Raji (cell line): ENCODE measurements around the gene GAGE12E.
"Not testable (repeated sequence)": the region's sequence is repeated elsewhere in the genome, so short reads cannot be mapped to it uniquely, and the experiment has no call there.

Experiments
- POLR2A ChIP-seq: IDR thresholded peaks from 2 replicates; pipeline ENCODE4 v1.6.1; 2011; ENCODE audit warnings: low read depth, low read length, control low read depth; ENCODE audit not compliant: insufficient read depth

The GAGE12E gene

GRCh38 chrX:49550989-49551388 lies at the start of gene GAGE12E:
Gene GAGE12E (plus strand): TSS chrX:49551289. CDS start chrX:49552444, 1,155 bp downstream.
- TF ChIP-seq POLR2A = not testable (repeated sequence)

GRCh38 chrX:49531877-49532276 lies 19.2 kb upstream of the GAGE12E start, which contains the start of gene GAGE12C:
Gene GAGE12C (plus strand): TSS chrX:49532177. CDS start chrX:49533332, 1,155 bp downstream.
- not testable (repeated sequence) for TF ChIP-seq POLR2A

- not testable (repeated sequence) for TF ChIP-seq POLR2A
Observed at GRCh38 chrX:49541433-49541832, 9.7 kb upstream of the GAGE12E start, which contains the start of gene GAGE12D. Gene GAGE12D (plus strand): TSS chrX:49541733. CDS start chrX:49542888, 1,155 bp downstream.

GRCh38 chrX:49560542-49560941 lies 9.5 kb downstream of the GAGE12E start, which contains the start of gene GAGE12F:
Gene GAGE12F (plus strand): TSS chrX:49560842. CDS start chrX:49561997, 1,155 bp downstream.
- not testable (repeated sequence) for TF ChIP-seq POLR2A

DNA sequence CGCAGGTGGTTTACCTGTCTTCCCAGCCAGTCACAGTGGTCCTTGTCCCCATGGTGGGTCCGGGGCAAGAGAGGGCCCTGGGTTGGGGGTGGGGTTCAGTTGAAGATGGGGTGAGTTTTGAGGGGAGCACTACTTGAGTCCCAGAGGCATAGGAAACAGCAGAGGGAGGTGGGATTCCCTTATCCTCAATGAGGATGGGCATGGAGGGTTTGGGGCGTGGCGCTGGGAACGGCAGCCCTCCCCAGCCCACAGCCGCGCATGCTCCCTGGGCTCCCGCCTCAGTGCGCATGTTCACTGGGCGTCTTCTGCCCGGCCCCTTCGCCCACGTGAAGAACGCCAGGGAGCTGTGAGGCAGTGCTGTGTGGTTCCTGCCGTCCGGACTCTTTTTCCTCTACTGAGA lies 19.0 kb downstream of the GAGE12E start, which contains the start of gene GAGE12G:
GAGE12G (plus strand) TSS at position 301 of the 400 bp plus-strand sequence. CDS start 1,155 bp downstream, outside the sequence.
- TF ChIP-seq POLR2A = not testable (repeated sequence)

DNA sequence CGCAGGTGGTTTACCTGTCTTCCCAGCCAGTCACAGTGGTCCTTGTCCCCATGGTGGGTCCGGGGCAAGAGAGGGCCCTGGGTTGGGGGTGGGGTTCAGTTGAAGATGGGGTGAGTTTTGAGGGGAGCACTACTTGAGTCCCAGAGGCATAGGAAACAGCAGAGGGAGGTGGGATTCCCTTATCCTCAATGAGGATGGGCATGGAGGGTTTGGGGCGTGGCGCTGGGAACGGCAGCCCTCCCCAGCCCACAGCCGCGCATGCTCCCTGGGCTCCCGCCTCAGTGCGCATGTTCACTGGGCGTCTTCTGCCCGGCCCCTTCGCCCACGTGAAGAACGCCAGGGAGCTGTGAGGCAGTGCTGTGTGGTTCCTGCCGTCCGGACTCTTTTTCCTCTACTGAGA lies 28.6 kb downstream of the GAGE12E start, which contains the start of gene GAGE12H:
GAGE12H (plus strand) TSS at position 301 of the 400 bp plus-strand sequence. CDS start 1,155 bp downstream, outside the sequence.
- TF ChIP-seq POLR2A = not testable (repeated sequence)

DNA sequence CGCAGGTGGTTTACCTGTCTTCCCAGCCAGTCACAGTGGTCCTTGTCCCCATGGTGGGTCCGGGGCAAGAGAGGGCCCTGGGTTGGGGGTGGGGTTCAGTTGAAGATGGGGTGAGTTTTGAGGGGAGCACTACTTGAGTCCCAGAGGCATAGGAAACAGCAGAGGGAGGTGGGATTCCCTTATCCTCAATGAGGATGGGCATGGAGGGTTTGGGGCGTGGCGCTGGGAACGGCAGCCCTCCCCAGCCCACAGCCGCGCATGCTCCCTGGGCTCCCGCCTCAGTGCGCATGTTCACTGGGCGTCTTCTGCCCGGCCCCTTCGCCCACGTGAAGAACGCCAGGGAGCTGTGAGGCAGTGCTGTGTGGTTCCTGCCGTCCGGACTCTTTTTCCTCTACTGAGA lies 38.1 kb downstream of the GAGE12E start, which contains the start of gene GAGE2A:
GAGE2A (plus strand) TSS at position 301 of the 400 bp plus-strand sequence. CDS start 1,155 bp downstream, outside the sequence.
- TF ChIP-seq POLR2A = not testable (repeated sequence)

DNA sequence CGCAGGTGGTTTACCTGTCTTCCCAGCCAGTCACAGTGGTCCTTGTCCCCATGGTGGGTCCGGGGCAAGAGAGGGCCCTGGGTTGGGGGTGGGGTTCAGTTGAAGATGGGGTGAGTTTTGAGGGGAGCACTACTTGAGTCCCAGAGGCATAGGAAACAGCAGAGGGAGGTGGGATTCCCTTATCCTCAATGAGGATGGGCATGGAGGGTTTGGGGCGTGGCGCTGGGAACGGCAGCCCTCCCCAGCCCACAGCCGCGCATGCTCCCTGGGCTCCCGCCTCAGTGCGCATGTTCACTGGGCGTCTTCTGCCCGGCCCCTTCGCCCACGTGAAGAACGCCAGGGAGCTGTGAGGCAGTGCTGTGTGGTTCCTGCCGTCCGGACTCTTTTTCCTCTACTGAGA lies 47.6 kb downstream of the GAGE12E start, which contains the start of gene GAGE1:
GAGE1 (plus strand) TSS at position 301 of the 400 bp plus-strand sequence. CDS start 1,155 bp downstream, outside the sequence.
- not testable (repeated sequence) for TF ChIP-seq POLR2A
